NOMO-1 (cell line): ENCODE measurements around the gene UBE2G1.
"Not testable (repeated sequence)": the region's sequence is repeated elsewhere in the genome, so short reads cannot be mapped to it uniquely, and the experiment has no call there.

Source experiments
- DNase-seq, 2 experiments: peaks; one replicate each; lab custom pipeline; 2025; ENCODE audit not compliant: unreplicated experiment in 2 of 2; lab: John Stamatoyannopoulos, UW

The UBE2G1 gene

GRCh38 chr17:4366327-4367063 is at the start of gene UBE2G1:
Gene UBE2G1, minus strand, starts transcription at chr17:4366675. Its CDS starts 359 bp downstream, at chr17:4366316.
- peak; percentile 97 to 99 for DNase-seq

GRCh38 chr17:4412933-4413831 is 46.7 kb upstream of the UBE2G1 start:
- peak; percentile 79 to 86 for DNase-seq

DNA sequence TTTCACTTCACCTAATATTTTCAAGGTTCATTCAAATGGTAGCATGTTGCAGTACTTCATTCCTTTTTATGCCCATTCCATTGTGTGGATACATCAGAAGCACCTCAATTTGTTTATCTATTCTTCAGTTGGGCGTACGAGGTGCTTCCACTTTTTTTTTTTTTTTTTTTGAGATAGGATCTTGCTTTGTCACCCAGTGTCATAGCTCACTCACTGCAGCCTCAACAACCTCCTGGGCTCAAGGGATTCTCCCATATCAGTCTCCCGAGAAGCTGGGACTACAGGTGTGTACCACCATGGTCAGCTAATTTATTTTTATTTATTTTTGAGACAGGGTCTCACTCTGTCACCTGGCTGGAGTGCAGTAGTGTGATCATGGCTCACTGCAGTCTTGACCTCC is 44.7 kb upstream of the UBE2G1 start:
- DNase-seq: no peak

GRCh38 chr17:4409659-4410058 is 43.2 kb upstream of the UBE2G1 start:
- no peak for DNase-seq

GRCh38 chr17:4407851-4408250 is 41.4 kb upstream of the UBE2G1 start:
- no peak for DNase-seq

DNA sequence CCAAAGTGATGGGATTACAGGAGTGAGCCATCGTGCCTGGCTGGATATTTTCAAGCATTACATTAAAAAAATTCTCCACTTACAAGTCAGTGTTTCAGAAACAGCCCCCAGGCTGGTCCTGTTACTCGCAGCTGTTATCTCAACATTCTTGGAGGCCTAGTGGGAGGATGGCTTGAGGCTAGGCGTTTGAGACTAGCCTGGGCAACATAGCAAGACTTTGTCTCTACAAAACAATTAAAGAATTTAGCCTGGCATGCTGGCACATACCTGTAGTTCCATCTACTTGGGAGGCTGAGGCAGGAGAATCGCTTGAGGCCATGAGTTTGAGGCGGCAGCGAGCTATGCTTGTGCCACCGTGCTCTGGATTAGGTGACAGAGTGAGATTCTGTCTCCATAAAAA is 40.7 kb upstream of the UBE2G1 start:
- no peak for DNase-seq

DNA sequence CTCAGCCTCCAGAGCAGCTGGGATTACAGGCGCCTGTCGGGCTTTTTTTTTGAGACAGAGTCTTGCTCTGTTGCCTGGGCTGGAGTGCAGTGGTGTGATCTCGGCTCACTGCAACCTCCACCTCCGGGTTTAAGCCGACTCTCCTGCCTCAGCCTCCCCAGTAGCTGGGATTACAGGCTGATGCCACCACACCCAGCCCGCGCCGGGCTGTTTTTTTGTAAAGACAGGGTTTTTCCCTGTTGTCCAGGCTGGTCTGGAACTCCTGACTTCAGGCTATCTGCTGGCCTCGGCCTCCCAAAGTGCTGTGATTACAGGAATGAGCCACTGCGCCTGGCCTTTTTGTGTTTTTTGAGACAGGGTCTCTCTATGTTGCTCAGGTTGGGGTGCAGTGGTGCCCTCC is 39.9 kb upstream of the UBE2G1 start:
- DNase-seq: no peak

DNA sequence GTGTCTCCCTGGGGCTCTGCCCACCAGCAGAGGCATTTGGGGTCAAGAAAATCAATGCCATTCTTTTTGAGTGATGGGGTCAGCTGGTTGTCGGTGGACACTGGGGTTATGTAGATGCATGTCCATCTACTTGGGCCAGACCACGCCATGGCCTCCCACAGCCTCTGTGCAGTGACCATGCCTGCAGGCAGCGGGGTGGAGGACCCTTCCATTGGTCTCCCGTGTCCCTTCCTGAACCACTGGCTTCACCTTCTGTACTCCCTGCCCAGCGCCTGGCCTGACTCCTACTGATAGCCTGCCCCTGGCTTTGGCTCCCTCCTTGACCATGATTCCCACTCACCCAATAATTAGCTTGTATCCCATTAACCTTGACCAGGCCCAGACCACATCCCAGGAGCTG is 39.2 kb upstream of the UBE2G1 start:
- DNase-seq: no peak

DNA sequence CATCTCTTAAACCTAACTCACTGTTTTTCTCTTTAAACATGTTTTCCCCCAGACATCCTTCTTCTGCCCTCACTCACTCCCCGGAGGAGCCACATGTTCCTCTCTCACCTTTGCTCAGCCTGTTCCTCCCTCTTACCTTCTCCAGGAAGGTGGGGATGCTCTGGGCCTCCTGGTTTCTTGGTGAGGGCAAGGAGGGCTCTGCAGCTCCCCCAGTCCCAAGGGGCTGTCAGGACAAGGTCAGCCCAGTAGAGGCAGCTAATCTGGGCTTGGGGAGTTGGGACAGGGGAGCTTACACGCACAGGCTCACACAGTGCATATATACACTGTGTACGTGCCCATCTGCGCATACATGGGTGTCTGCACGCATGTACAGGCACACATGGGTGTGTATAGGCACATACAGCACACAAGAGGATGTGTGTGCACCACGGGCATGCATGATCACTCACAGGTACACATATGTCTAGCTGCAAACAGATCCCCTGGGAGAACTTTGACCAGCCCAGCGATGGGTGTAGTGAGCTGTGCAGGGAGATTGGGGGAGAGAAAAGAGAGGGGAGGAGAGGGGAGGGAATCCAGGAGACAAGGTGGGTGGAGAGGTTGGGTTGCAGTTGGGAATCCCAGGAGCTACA is 38.7 kb upstream of the UBE2G1 start:
- DNase-seq: no peak

DNA sequence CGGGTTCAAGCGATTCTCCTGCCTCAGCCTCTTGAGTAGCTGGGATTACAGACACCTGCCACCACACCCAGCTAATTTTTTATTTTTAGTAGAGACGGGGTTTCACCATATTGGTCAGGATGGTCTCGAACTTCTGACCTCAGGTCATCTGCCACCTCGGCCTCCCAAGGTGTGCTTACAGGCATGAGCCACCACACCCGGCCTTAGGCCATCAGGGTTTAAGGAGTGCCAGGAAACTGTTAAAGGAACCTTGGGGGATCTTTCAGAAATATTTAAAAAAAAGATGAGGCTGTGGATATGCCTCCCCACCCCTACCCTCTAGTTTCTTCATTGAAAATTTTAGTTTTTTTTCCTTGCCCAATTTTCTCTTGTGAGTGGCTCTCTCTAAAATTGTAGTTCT is 31.4 kb upstream of the UBE2G1 start:
- no peak for DNase-seq

DNA sequence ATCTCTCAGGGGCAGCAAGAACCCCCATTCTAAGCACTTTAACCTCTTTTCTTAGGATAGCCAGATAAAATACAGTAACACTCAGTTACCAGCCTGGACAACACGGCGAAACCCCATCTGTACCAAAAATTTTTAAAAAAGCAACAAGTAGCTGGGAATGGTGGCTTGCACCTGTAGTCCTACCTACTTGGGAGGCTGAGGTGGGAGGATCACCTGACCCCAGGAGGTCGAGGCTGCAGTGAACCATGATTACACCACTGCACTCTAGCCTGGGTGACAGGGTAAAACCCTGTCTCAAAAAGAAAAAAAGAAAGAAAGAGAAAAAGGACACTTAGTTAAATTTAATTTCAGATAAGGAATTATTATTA is 28.6 kb upstream of the UBE2G1 start:
- no peak for DNase-seq

GRCh38 chr17:4394208-4395110 is 28.0 kb upstream of the UBE2G1 start:
- DNase-seq: no peak

DNA sequence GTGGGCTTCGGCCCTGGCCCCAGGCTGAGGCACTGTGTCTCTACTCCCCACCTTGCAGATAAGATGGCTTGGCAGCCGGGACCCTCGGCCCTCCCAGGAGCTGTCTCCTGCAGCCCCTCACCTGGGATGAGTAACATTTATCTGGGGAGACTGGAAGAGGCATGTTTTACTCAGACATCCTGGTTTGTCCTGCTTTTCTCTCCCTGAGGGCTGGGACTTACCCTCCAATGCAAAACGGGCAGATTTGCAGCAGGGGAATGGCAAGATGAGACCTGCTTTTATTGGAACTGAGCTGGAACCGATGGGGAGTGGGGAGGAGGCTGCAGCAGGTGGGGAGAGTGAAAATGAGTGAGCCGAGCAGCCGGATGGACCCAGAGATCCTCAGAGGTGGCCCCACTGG is 27.3 kb upstream of the UBE2G1 start:
- no peak for DNase-seq

DNA sequence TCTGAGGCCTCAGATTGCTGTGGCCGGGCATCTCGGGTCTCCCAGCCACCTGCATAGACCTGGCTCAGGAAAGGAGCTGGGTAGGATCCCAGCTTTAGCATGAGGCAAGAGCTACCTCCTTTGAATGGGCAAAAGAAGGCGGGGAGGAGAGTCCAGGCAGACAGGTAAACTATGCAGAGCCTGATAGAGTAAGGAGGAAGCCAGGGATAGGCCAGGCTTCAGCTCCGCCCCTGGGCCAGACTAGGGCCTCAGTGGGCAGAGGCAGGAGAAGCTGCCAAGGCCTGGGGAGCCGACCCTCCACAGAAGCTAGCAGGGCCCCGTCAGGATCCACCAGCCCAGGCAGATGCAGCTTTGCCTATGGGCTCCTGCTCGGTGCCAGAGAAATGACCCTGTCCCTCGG is 22.6 kb upstream of the UBE2G1 start:
- DNase-seq: no peak

DNA sequence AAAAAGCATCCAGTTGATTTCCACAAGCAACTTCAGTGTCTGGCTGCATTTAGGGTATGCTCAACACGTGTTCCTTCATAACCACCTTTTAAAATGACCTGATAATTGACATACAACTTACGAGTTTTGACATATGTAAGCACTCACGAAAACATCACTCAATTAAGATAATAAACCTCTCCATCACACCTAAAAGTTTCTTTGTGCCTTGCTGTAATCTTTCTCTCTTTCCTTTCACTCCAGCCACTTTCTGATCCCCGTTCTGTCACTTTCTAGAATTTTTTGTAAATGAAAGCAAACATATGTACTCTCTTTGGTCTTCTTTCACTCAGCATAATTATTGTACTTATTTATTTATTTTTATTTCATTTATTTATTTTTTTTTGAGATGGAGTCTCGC is 20.7 kb upstream of the UBE2G1 start:
- DNase-seq: no peak

- no peak for DNase-seq
These were observed 19.9 kb upstream of the UBE2G1 start for GRCh38 chr17:4386406-4386805.

GRCh38 chr17:4381690-4382671 is 15.5 kb upstream of the UBE2G1 start:
- no peak for DNase-seq

GRCh38 chr17:4378626-4379025 is 12.2 kb upstream of the UBE2G1 start:
- DNase-seq: no peak

- not testable (repeated sequence) for DNase-seq
These were observed 10.8 kb upstream of the UBE2G1 start for GRCh38 chr17:4377247-4377646.
